Ovary (tissue), 10 donors: ENCODE results near the gene TNFRSF14. TPM values are rescaled to one million over a fixed set of nuclear protein-coding genes. Genes with fewer than 3 reads are reported as not detected.

Experiments used
- DNase-seq, 5 donors: peaks; one replicate each; pipeline ENCODE4 v3.0.0-alpha.2; 2019 to 2020
- H3K27ac ChIP-seq, 2 donors: fragments of 200-600 bp; one replicate each; pipeline versions ENCODE4 v1.5.1 to v1.8.0; 2019 to 2022
- H3K27me3 ChIP-seq: fragments of 200-600 bp; one replicate; pipeline ENCODE4 v1.8.0; 2022
- H3K36me3 ChIP-seq: fragments of 200-600 bp; sonication (generic); one replicate; pipeline ENCODE4 v1.5.1; 2019
- H3K4me1 ChIP-seq: one replicate; pipeline ENCODE4 v1.8.1; 2013; ENCODE audit warnings: mild to moderate bottlenecking, moderate library complexity; ENCODE audit not compliant: insufficient read depth
- H3K4me3 ChIP-seq: fragments of 200-600 bp; sonication (generic); one replicate; pipeline ENCODE4 v1.5.1; 2017
- H3K9me3 ChIP-seq, 2 donors: fragments of 200-600 bp in 1 of 2; sonication (generic) in 1 of 2; one replicate each; pipeline versions ENCODE4 v1.5.1 to v1.8.1; 2013 to 2019; ENCODE audit warnings: mild to moderate bottlenecking in 1 of 2, moderate library complexity in 1 of 2
- CTCF ChIP-seq, 3 donors: fragments of 450-650 bp in 2 of 3; fragments of 200-600 bp in 1 of 3; IDR thresholded peaks; one replicate each; pipeline versions ENCODE4 v1.5.1 to v1.8.0; 2016 to 2022; ENCODE audit warnings: antibody characterized with exemption in 3 of 3, mild to moderate bottlenecking in 1 of 3
- EP300 ChIP-seq: sonication (generic); formaldehyde crosslinking; IDR thresholded peaks from one replicate; pipeline ENCODE4 v1.6.1; 2017; ENCODE audit warnings: antibody characterized with exemption
- POLR2A ChIP-seq: fragments of 450-650 bp; IDR thresholded peaks from one replicate; pipeline ENCODE4 v1.6.1; 2017; ENCODE audit warnings: antibody characterized with exemption, mild to moderate bottlenecking, moderate library complexity
- WGBS, 3 donors: extraction: QIAGEN DNeasy Blood & Tissue Kit in 1 of 3; methylation state at CpG; one replicate each; pipeline versions ENCODE4 v1.1.5 to v1.1.7; 2013 to 2017; 5-methylcytosine and 5-hydroxymethylcytosine counted together
- intact Hi-C, 4 donors: fragments of 100-400 bp; cut with DNase I; formaldehyde crosslinking; loops; one replicate each; pipeline versions ENCODE4 v1.11.0 to v1.15.1; 2022 to 2023
- long read RNA-seq, 3 donors: library from polyadenylated mRNA in 2 of 3; unstranded in 2 of 3; transcript quantifications; one replicate each; pipeline ENCODE4 v2.0.0 and lab custom pipeline, GENCODE V29; 2021 to 2026
- polyA plus RNA-seq, 2 donors: library from polyadenylated mRNA; stranded (reverse); fragments of 200-250 nt in 1 of 2; fragments of 350-450 nt in 1 of 2; fragmentation: Illumina TruSeq in 1 of 2; extraction: RNeasy Lipid Tissue Mini Kit (QIAGEN cat#74804) in 1 of 2; gene quantifications; one replicate each; pipeline ENCODE4 v1.2.3, GENCODE V29; 2013 to 2014
- total RNA-seq, 7 donors: library from RNA; depleted of rRNA in 2 of 7; stranded (reverse); fragments of >200 nt in 2 of 7; fragmentation: NEBNext Ultra II Directional in 3 of 7; extraction: Animal tissue kit (Norgen Biotek cat#: 25700) in 3 of 7; gene quantifications; one replicate each; pipeline versions ENCODE4 v1.1.0 to v1.2.4, GENCODE V29; 2016 to 2023
- donor health status: DM: no; HTN: no; CAD: no; lungs with moderate emphysema.
- donor health status: DM: no; HTN: no; CAD: no.
- donor health status: Bipolar disorder and iron deficiency.
- donor health status: DM: yes; HTN: yes; CAD: no.
- donor health status: DM: no; HTN: no; CAD: no.
- donor health status: DM: yes; HTN: yes; CAD: no.

The TNFRSF14 gene
- total RNA-seq (10 to 100 TPM; 33.3 to 78.5 (median 60.5) TPM), polyA plus RNA-seq (10 to 100 TPM in 1 of 2 donors, 1 to 10 TPM in 1; 4.3 to 57.6 TPM)
- long read RNA-seq, donor 1, transcript TNFRSF14-201 (8 exons, 1,707 nt), result major isoform, 126 of 289 reads
- long read RNA-seq, donor 1, partial matches to known transcripts, result 69 of 289 reads
- long read RNA-seq, donor 1, other reads (novel, unspliced or antisense), result 93 of 289 reads
- long read RNA-seq, donor 2, result 0 reads
- long read RNA-seq, donor 3, transcript TNFRSF14-201 (8 exons, 1,707 nt), result major isoform, 20 of 85 reads
- long read RNA-seq, donor 3, partial matches to known transcripts, result 20 of 85 reads
- long read RNA-seq, donor 3, other reads (novel, unspliced or antisense), result 42 of 85 reads

DNA sequence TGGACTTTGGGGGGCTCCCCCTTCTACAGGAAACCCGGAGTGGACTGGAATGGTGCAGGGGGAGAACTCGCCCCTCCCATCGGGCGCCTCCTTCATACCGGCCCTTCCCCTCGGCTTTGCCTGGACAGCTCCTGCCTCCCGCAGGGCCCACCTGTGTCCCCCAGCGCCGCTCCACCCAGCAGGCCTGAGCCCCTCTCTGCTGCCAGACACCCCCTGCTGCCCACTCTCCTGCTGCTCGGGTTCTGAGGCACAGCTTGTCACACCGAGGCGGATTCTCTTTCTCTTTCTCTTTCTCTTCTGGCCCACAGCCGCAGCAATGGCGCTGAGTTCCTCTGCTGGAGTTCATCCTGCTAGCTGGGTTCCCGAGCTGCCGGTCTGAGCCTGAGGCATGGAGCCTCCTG, at the start of gene TNFRSF14:
Gene TNFRSF14 (plus strand): TSS at position 95 of the 401 bp plus-strand sequence. CDS start 294 bp downstream, at position 389.
- peak within 1 kb of the TSS; percentile 82 to 88 for H3K27ac ChIP-seq
- TF ChIP-seq POLR2A (peak; percentile 14), EP300 (no peak), CTCF (IDR thresholded peaks at IDR 0.05) (no peak)
- H3K36me3 ChIP-seq, result no peaks in the 10 kb centered on the region
- peak within 1 kb of the TSS; percentile 64 for H3K4me3 ChIP-seq
- intact Hi-C loops, result loop anchor here in 2 of 4 donors (5.0 to 10.0 kb wide), 2 partner anchors 314 to 1651 kb away; no protein-coding TSS in a partner anchor
- peaks cover 12% of the 10 kb centered on the region for H3K4me1 ChIP-seq
- H3K27me3 ChIP-seq, result no peaks in the 10 kb centered on the region
- H3K9me3 ChIP-seq, result no peaks in the 10 kb centered on the region
- WGBS, 3 donors, result 0 to 2% (median 1%) methylated on average over 16 of the region's 16 CpGs
- DNase-seq, result peak; percentile 49 to 69 (median 61)

DNA sequence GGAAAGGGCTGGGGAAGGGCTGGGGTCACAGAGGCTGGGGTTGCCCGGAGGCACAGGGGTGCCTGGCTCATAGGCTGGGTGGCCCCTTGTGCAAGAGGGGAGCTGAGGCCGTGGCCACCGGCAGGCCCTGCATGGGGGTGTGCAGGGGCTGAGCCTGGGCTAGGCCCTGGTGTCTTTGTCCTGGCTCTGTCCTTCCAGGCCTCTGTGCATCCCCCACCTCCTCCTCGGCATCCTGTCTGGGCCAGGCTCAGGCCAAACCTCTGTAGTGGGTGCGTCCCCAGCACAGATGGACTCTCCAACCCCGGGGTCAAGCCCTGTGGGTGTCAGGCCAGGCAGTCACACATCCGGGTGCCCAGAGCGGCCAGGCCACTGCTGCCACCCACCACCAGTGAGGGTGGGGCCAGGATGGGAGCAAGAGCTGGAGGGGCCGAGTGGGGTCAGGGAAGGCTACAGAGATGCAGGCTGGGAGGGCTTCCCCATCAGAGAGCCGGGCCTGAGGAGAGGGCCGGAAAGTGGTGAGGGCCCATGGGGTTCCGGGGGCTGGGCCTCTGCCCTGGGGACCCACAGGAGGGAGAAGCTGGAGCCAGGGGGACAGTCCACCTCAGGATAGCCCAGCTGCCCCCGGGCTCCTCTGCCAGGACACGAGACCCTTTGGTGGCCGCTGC, 49.1 kb upstream of the TNFRSF14 start:
- no peaks in the 10 kb centered on the region for H3K9me3 ChIP-seq
- intact Hi-C loops, result no loop called here
- TF ChIP-seq CTCF (IDR thresholded peaks at IDR 0.05) (no peak), POLR2A (no peak), EP300 (no peak)
- peaks cover 3% of the 10 kb centered on the region for H3K36me3 ChIP-seq
- 48 to 54% (median 53%) methylated on average over 14 to 15 of the region's 15 CpGs for WGBS, 3 donors
- no peak for DNase-seq
- H3K27ac ChIP-seq, result no peak overlapping the region
- no peak overlapping the region for H3K4me3 ChIP-seq
- H3K27me3 ChIP-seq, result peaks cover 6% of the 10 kb centered on the region
- H3K4me1 ChIP-seq, result no peaks in the 10 kb centered on the region

DNA sequence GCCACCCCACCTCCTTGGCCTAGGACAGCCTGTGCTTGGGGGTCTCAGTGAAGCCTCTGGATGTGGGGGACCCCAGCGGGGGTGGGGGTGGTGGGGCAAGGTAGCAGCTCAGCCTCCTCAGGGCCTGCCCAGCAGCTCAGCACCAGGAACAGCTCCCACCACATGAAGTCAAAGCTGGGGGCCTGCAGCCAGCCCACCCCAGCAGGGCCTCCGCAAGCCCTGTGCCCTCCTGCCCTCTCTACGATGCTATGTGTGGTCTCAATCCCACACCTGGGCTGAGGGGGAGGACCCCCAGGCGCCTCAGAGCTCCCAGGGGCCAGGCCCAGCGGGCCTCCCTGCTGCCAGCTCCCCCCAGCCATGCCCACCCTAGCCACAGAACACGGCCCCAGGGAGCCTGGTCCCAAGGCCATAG, 48.4 kb upstream of the TNFRSF14 start:
- Histone ChIP-seq H3K9me3 (no peaks in the 10 kb centered on the region), H3K27me3 (no peaks in the 10 kb centered on the region), H3K36me3 (peaks cover 3% of the 10 kb centered on the region), H3K27ac (no peak overlapping the region), H3K4me3 (no peak overlapping the region), H3K4me1 (no peaks in the 10 kb centered on the region)
- intact Hi-C loops, result no loop called here
- WGBS, 3 donors, result 70 to 86% (median 71%) methylated on average over 6 of the region's 6 CpGs
- DNase-seq, result no peak
- TF ChIP-seq CTCF (IDR thresholded peaks at IDR 0.05) (no peak), POLR2A (no peak), EP300 (no peak)

DNA sequence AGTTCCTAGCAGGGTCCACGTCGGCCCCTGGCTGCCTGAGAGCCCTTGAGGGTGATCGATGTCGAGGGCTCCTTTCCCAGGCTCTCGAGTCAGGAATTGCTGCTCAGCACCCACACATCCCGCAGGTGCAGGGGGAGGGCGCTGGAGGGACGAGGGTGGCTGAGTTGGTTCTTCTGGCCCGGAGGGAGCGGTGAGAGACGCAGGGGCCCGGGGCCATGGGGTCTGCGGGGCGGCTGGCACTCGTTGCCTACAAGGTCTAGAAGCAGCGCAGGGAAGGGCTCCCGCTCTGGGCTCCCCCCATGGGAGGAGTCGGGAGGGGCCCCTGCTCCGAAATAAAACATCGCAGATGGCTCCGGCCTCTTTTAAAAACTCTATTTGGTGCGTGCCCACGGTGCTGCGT, 48.0 kb upstream of the TNFRSF14 start:
- 79 to 82% (median 80%) methylated on average over 24 of the region's 24 CpGs for WGBS, 3 donors
- Histone ChIP-seq H3K36me3 (peaks cover 3% of the 10 kb centered on the region), H3K4me1 (no peaks in the 10 kb centered on the region), H3K9me3 (no peaks in the 10 kb centered on the region), H3K4me3 (no peak overlapping the region), H3K27me3 (no peaks in the 10 kb centered on the region), H3K27ac (no peak overlapping the region)
- DNase-seq, result no peak
- no peak for TF ChIP-seq POLR2A
- no peak for TF ChIP-seq EP300
- TF ChIP-seq CTCF (IDR thresholded peaks at IDR 0.05), result no peak
- intact Hi-C loops, result no loop called here
